Peyer's patch (tissue), 4 donors: ENCODE results near the gene KCNQ1.

Source experiments
- CTCF ChIP-seq, 6 experiments: fragments of 450-650 bp in 4 of 6; fragments of 200-600 bp in 2 of 6; sonication (generic) in 1 of 6; IDR thresholded peaks; one replicate each; pipeline ENCODE4 v1.5.1; 2017 to 2019; ENCODE audit warnings: antibody characterized with exemption in 6 of 6, mild to moderate bottlenecking in 3 of 6, moderate library complexity in 1 of 6
- POLR2A ChIP-seq, 2 donors: fragments of 450-650 bp; IDR thresholded peaks; one replicate each; pipeline ENCODE4 v1.5.1; 2017; ENCODE audit warnings: antibody characterized with exemption in 2 of 2, mild to moderate bottlenecking in 2 of 2, moderate library complexity in 2 of 2

- TF ChIP-seq CTCF (IDR thresholded peaks at IDR 0.05) (no peak), POLR2A (IDR thresholded peaks at IDR 0.05) (no peak)
These were observed 376.2 kb downstream of the KCNQ1 start for GRCh38 chr11:2820976-2821375.
